RWPE2 (cell line): ENCODE results near the gene MRTFA.
A peak's percentile ranks its signal among the peaks of the same experiment; 100 is the strongest.

Experiments used
- ATAC-seq: fragments of 200-7000 bp; cut with Tn5 transposase; 3 replicates; pipeline ENCODE4 v1.9.1; 2021; ENCODE audit warnings: low read depth
- DNase-seq: peaks from one replicate; pipeline ENCODE4 v3.0.0-alpha.2; 2020; ENCODE audit warnings: low spot score
- H3K27ac ChIP-seq: fragments of 450-650 bp; 2 replicates; pipeline ENCODE4 v1.5.1; 2017; ENCODE audit warnings: mild to moderate bottlenecking; ENCODE audit not compliant: poor library complexity, severe bottlenecking
- H3K27me3 ChIP-seq: fragments of 250-450 bp; sonication (Bioruptor Pico); 2 replicates; pipeline ENCODE4 v1.5.1; 2021; ENCODE audit warnings: mild to moderate bottlenecking, moderate library complexity; ENCODE audit not compliant: insufficient read depth, poor library complexity, severe bottlenecking
- H3K36me3 ChIP-seq: fragments of 250-450 bp; sonication (Bioruptor Pico); 2 replicates; pipeline ENCODE4 v1.5.1; 2020; ENCODE audit warnings: low read depth, mild to moderate bottlenecking, moderate library complexity
- H3K4me1 ChIP-seq: fragments of 250-450 bp; sonication (Bioruptor Pico); 2 replicates; pipeline ENCODE4 v1.5.1; 2021; ENCODE audit warnings: mild to moderate bottlenecking, moderate library complexity; ENCODE audit not compliant: insufficient read depth, poor library complexity, severe bottlenecking
- H3K4me3 ChIP-seq: fragments of 250-450 bp; sonication (Bioruptor Pico); 2 replicates; pipeline ENCODE4 v1.5.1; 2021; ENCODE audit warnings: mild to moderate bottlenecking, moderate library complexity; ENCODE audit not compliant: severe bottlenecking
- H3K9me3 ChIP-seq: fragments of 250-450 bp; sonication (Bioruptor Pico); 2 replicates; pipeline ENCODE4 v1.5.1; 2021; ENCODE audit warnings: mild to moderate bottlenecking, moderate library complexity; ENCODE audit not compliant: severe bottlenecking
- CTCF ChIP-seq: fragments of 450-650 bp; IDR thresholded peaks from one replicate; pipeline ENCODE4 v1.5.1; 2017; ENCODE audit warnings: mild to moderate bottlenecking, moderate library complexity; ENCODE audit not compliant: poor library complexity, severe bottlenecking

MRTFA gene

GRCh38 chr22:40520562-40520961 lies 116.0 kb downstream of the MRTFA start:
- H3K36me3 ChIP-seq: peaks cover 9% of the 10 kb centered on the region
- peak overlapping the region; percentile 11 for H3K27ac ChIP-seq
- ATAC-seq (no peak), DNase-seq (no peak)
- H3K4me3 ChIP-seq: no peak overlapping the region
- peaks cover 16% of the 10 kb centered on the region for H3K4me1 ChIP-seq
- no peak for TF ChIP-seq CTCF
- no peaks in the 10 kb centered on the region for H3K27me3 ChIP-seq
- H3K9me3 ChIP-seq: no peaks in the 10 kb centered on the region

GRCh38 chr22:40519948-40520331 lies 116.6 kb downstream of the MRTFA start:
- ATAC-seq (no peak), DNase-seq (no peak)
- H3K4me3 ChIP-seq: no peak overlapping the region
- peaks cover 10% of the 10 kb centered on the region for H3K4me1 ChIP-seq
- H3K27ac ChIP-seq: peak overlapping the region; percentile 11
- no peaks in the 10 kb centered on the region for H3K9me3 ChIP-seq
- H3K36me3 ChIP-seq: peaks cover 9% of the 10 kb centered on the region
- no peaks in the 10 kb centered on the region for H3K27me3 ChIP-seq
- TF ChIP-seq CTCF: no peak

- ATAC-seq (no peak), DNase-seq (no peak)
- Histone ChIP-seq H3K36me3 (peaks cover 9% of the 10 kb centered on the region), H3K27ac (peak overlapping the region; percentile 11), H3K9me3 (no peaks in the 10 kb centered on the region), H3K4me3 (no peak overlapping the region), H3K4me1 (peaks cover 7% of the 10 kb centered on the region), H3K27me3 (no peaks in the 10 kb centered on the region)
- TF ChIP-seq CTCF: no peak
These were observed 117.1 kb downstream of the MRTFA start for GRCh38 chr22:40519284-40519947.

GRCh38 chr22:40518840-40519239 lies 117.7 kb downstream of the MRTFA start:
- H3K4me1 ChIP-seq: peaks cover 7% of the 10 kb centered on the region
- peaks cover 9% of the 10 kb centered on the region for H3K36me3 ChIP-seq
- H3K27me3 ChIP-seq: no peaks in the 10 kb centered on the region
- H3K9me3 ChIP-seq: no peaks in the 10 kb centered on the region
- H3K4me3 ChIP-seq: no peak overlapping the region
- H3K27ac ChIP-seq: peak overlapping the region; percentile 11
- DNase-seq: no peak
- TF ChIP-seq CTCF: no peak
- ATAC-seq: no peak

GRCh38 chr22:40517631-40518030 lies 118.9 kb downstream of the MRTFA start:
- DNase-seq (no peak), ATAC-seq (no peak)
- Histone ChIP-seq H3K27ac (peak overlapping the region; percentile 100), H3K4me1 (peaks cover 16% of the 10 kb centered on the region), H3K27me3 (no peaks in the 10 kb centered on the region), H3K36me3 (peaks cover 9% of the 10 kb centered on the region), H3K4me3 (no peak overlapping the region), H3K9me3 (no peaks in the 10 kb centered on the region)
- TF ChIP-seq CTCF: no peak
